GM12892 (cell line): Measurements from ENCODE around the gene SLITRK1.

ENCODE experiments used
- POLR2A ChIP-seq: IDR thresholded peaks from 2 replicates; pipeline ENCODE4 v1.6.1; 2011; ENCODE audit warnings: low read depth, low read length, control low read depth
- POLR2AphosphoS5 ChIP-seq: IDR thresholded peaks from 2 replicates; pipeline ENCODE4 v1.6.1; 2011; ENCODE audit warnings: low read depth, low read length, control low read depth

GRCh38 chr13:83881917-83882605, at the start of gene SLITRK1:
- TF ChIP-seq POLR2A (no peak), POLR2AphosphoS5 (no peak)
